ENCODE results near the gene PEPD.

PEPD gene

GRCh38 chr19:33434886-33435705 lies 86.5 kb downstream of the PEPD start:
- TF ChIP-seq, protein P1, sequence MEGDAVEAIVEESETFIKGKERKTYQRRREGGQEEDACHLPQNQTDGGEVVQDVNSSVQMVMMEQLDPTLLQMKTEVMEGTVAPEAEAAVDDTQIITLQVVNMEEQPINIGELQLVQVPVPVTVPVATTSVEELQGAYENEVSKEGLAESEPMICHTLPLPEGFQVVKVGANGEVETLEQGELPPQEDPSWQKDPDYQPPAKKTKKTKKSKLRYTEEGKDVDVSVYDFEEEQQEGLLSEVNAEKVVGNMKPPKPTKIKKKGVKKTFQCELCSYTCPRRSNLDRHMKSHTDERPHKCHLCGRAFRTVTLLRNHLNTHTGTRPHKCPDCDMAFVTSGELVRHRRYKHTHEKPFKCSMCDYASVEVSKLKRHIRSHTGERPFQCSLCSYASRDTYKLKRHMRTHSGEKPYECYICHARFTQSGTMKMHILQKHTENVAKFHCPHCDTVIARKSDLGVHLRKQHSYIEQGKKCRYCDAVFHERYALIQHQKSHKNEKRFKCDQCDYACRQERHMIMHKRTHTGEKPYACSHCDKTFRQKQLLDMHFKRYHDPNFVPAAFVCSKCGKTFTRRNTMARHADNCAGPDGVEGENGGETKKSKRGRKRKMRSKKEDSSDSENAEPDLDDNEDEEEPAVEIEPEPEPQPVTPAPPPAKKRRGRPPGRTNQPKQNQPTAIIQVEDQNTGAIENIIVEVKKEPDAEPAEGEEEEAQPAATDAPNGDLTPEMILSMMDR (conservative IDR thresholded peaks at IDR 0.05; ENCODE audit: low read length), result no peak
- no peak for TF ChIP-seq EZH2phosphoT487 (IDR thresholded peaks at IDR 0.05; ENCODE audit: borderline replicate concordance)
- H3K4me3 ChIP-seq (ENCODE audit: low read length, poor library complexity, severe bottlenecking), result no peak overlapping the region

GRCh38 chr19:33434069-33434885 lies 87.3 kb downstream of the PEPD start:
- Histone ChIP-seq H3K4me1 (ENCODE audit: insufficient read depth, low read length, poor library complexity, severe bottlenecking) (peaks cover 29% of the 10 kb centered on the region), H3K79me2 (ENCODE audit: insufficient read depth, low read length) (no peaks in the 10 kb centered on the region), H3K36me3 (ENCODE audit: insufficient read depth, low read length) (no peaks in the 10 kb centered on the region), H3K4me2 (ENCODE audit: low read depth, low read length, poor library complexity, severe bottlenecking) (no peak overlapping the region), H3K4me3 (ENCODE audit: low read length, poor library complexity, severe bottlenecking) (no peak overlapping the region), H3K9me2 (replicated peaks; ENCODE audit: low read depth, low read length) (no peaks in the 10 kb centered on the region), H3K9ac (ENCODE audit: low read depth, low read length, poor library complexity, severe bottlenecking) (no peak overlapping the region), H3F3A (ENCODE audit: low read depth) (peaks cover 3% of the 10 kb centered on the region; the same call in 1 of the 2 replicates), H3K27me3 (ENCODE audit: insufficient read depth, low read length, poor library complexity, severe bottlenecking) (no peaks in the 10 kb centered on the region), H3K9me3 (ENCODE audit: insufficient read depth, low read depth, low read length) (no peaks in the 10 kb centered on the region), H2AFZ (ENCODE audit: low read length) (no peak overlapping the region), H4K20me1 (ENCODE audit: insufficient read depth, low read length, poor library complexity, severe bottlenecking) (no peaks in the 10 kb centered on the region)
- TF ChIP-seq, protein P1 (conservative IDR thresholded peaks at IDR 0.05; ENCODE audit: low read length), result no peak
- TF ChIP-seq EZH2phosphoT487 (IDR thresholded peaks at IDR 0.05; ENCODE audit: borderline replicate concordance), result no peak

More at GRCh38 chr19:33434886-33435705, 86.5 kb downstream of the PEPD start:
- Histone ChIP-seq H3K9ac (ENCODE audit: low read depth, low read length, poor library complexity, severe bottlenecking) (no peak overlapping the region), H4K20me1 (ENCODE audit: insufficient read depth, low read length, poor library complexity, severe bottlenecking) (no peaks in the 10 kb centered on the region), H3K36me3 (ENCODE audit: insufficient read depth, low read length) (no peaks in the 10 kb centered on the region), H3K9me3 (ENCODE audit: insufficient read depth, low read depth, low read length) (no peaks in the 10 kb centered on the region), H3K4me1 (ENCODE audit: insufficient read depth, low read length, poor library complexity, severe bottlenecking) (peaks cover 29% of the 10 kb centered on the region), H3K4me2 (ENCODE audit: low read depth, low read length, poor library complexity, severe bottlenecking) (no peak overlapping the region), H3K79me2 (ENCODE audit: insufficient read depth, low read length) (no peaks in the 10 kb centered on the region), H3K27me3 (ENCODE audit: insufficient read depth, low read length, poor library complexity, severe bottlenecking) (no peaks in the 10 kb centered on the region), H2AFZ (ENCODE audit: low read length) (no peak overlapping the region), H3K9me2 (replicated peaks; ENCODE audit: low read depth, low read length) (no peaks in the 10 kb centered on the region), H3F3A (ENCODE audit: low read depth) (peaks cover 3% of the 10 kb centered on the region; the same call in 1 of the 2 replicates)

- H3K4me2 ChIP-seq (ENCODE audit: low read depth, low read length, poor library complexity, severe bottlenecking), result no peak overlapping the region
- no peaks in the 10 kb centered on the region for H3K79me2 ChIP-seq (ENCODE audit: insufficient read depth, low read length)
- no peaks in the 10 kb centered on the region for H3K27me3 ChIP-seq (ENCODE audit: insufficient read depth, low read length, poor library complexity, severe bottlenecking)
- H2AFZ ChIP-seq (ENCODE audit: low read length), result no peak overlapping the region
- no peak overlapping the region for H3K9ac ChIP-seq (ENCODE audit: low read depth, low read length, poor library complexity, severe bottlenecking)
- H4K20me1 ChIP-seq (ENCODE audit: insufficient read depth, low read length, poor library complexity, severe bottlenecking), result no peaks in the 10 kb centered on the region
- no peak for TF ChIP-seq EZH2phosphoT487 (IDR thresholded peaks at IDR 0.05; ENCODE audit: borderline replicate concordance)
- TF ChIP-seq, protein P1 (conservative IDR thresholded peaks at IDR 0.05; ENCODE audit: low read length), result no peak
- peaks cover 21% of the 10 kb centered on the region for H3K4me1 ChIP-seq (ENCODE audit: insufficient read depth, low read length, poor library complexity, severe bottlenecking)
- peaks cover 3% of the 10 kb centered on the region; the same call in 1 of the 2 replicates for H3F3A ChIP-seq (ENCODE audit: low read depth)
- H3K9me3 ChIP-seq (ENCODE audit: insufficient read depth, low read depth, low read length), result no peaks in the 10 kb centered on the region
- no peaks in the 10 kb centered on the region for H3K36me3 ChIP-seq (ENCODE audit: insufficient read depth, low read length)
- H3K4me3 ChIP-seq (ENCODE audit: low read length, poor library complexity, severe bottlenecking), result no peak overlapping the region
- no peaks in the 10 kb centered on the region for H3K9me2 ChIP-seq (replicated peaks; ENCODE audit: low read depth, low read length)
These were observed 89.0 kb downstream of the PEPD start for GRCh38 chr19:33432446-33433170.
